AG04450 (cell line): ENCODE data around the gene CRACR2A. TPM values are rescaled to one million over a fixed set of nuclear protein-coding genes. Genes with fewer than 3 reads are reported as not detected.

Experiments used
- CTCF ChIA-PET: fragments of 300-600, 350-600 bp; formaldehyde crosslinking; extraction: SDS; loops from one replicate; lab custom pipeline; 2022; ENCODE audit warnings: antibody characterized with exemption, inconsistent platforms; lab: Charles Lee
- POLR2A ChIA-PET: fragments of 350-600 bp; formaldehyde crosslinking; extraction: SDS; loops from one replicate; lab custom pipeline; 2021; ENCODE audit warnings: antibody characterized with exemption, inconsistent platforms; lab: Yijun Ruan, JAX
- DNase-seq: peaks from one replicate; pipeline ENCODE4 v3.0.0-alpha.2; 2011; ENCODE audit warnings: low read depth, low spot score
- H3K27ac ChIP-seq: one replicate; pipeline ENCODE4 v1.5.1; 2012; ENCODE audit warnings: low read depth, low read length, control low read depth
- H3K27me3 ChIP-seq: one replicate; pipeline ENCODE4 v1.6.0; 2012; ENCODE audit warnings: low read length; ENCODE audit not compliant: control insufficient read depth, insufficient read depth
- H3K4me3 ChIP-seq: 2 replicates; pipeline ENCODE4 v1.5.1; 2011; ENCODE audit warnings: mild to moderate bottlenecking, low read depth, low read length, control low read depth
- H3K9me3 ChIP-seq: 2 replicates; pipeline ENCODE4 v1.5.1; 2012; ENCODE audit warnings: low read length; ENCODE audit not compliant: control insufficient read depth, insufficient read depth
- CTCF ChIP-seq: IDR thresholded peaks from 2 replicates; pipeline ENCODE4 v1.5.1; 2011; ENCODE audit warnings: low read depth, low read length, control low read depth, inconsistent platforms
- polyA plus RNA-seq: library from polyadenylated mRNA; depleted of rRNA; stranded (reverse); fragments of >200 nt; gene quantifications from 2 replicates; pipeline ENCODE4 v1.2.3, GENCODE V29; 2011; rRNA removed
- small RNA-seq: library from RNA; depleted of rRNA; stranded (forward); fragments of <200 nt; gene quantifications from one replicate; pipeline ENCODE3, GENCODE V24; 2012; ENCODE audit warnings: low read depth; ENCODE audit not compliant: insufficient read length

The CRACR2A gene
- polyA plus RNA-seq, 1 experiment = 1.1 TPM

GRCh38 chr12:3565985-3566384 is 186.9 kb downstream of the CRACR2A start:
- POLR2A ChIA-PET = no interaction called here
- Histone ChIP-seq H3K27ac (no peak overlapping the region), H3K4me3 (no peak overlapping the region), H3K9me3 (no peaks in the 10 kb centered on the region), H3K27me3 (peaks cover 3% of the 10 kb centered on the region)
- no peak for TF ChIP-seq CTCF
- CTCF ChIA-PET = interaction anchor here (2.3 kb wide), 1 partner anchor 266 kb away, joined by 7 read pairs; no protein-coding TSS in a partner anchor
- DNase-seq = no peak

Small RNAs within 50 kb of the gene (small RNA-seq; reads per million reads assigned to genes)
- not detected for gene RNU6-174P

Other genes with a start within 250 kb of the CRACR2A start
- 5.4 and 6.9 TPM in 2 replicates for gene PARP11, start 120.3 kb upstream of the CRACR2A start, polyA plus RNA-seq